Gastrocnemius medialis (tissue), 4 donors: Measurements from ENCODE around the gene OXA1L. TPM values are rescaled to one million over a fixed set of nuclear protein-coding genes. Genes with fewer than 3 reads are reported as not detected.

ENCODE experiments used
- ATAC-seq, 2 donors: fragments of 150-250 bp; one replicate each; pipeline ENCODE4 v1.9.1; 2016
- DNase-seq, 2 donors: peaks; one replicate each; pipeline ENCODE4 v3.0.0-alpha.2; 2019
- H3K27ac ChIP-seq, 4 donors: fragments of 200-600 bp; sonication (generic); 1 replicate in 1 of 4; 2 replicates in 3 of 4; pipeline ENCODE4 v1.5.1; 2016 to 2018; ENCODE audit warnings: mild to moderate bottlenecking in 2 of 4, moderate library complexity in 1 of 4
- H3K27me3 ChIP-seq, 3 donors: fragments of 200-600 bp; sonication (generic) in 2 of 3; 1 replicate in 1 of 3; 2 replicates in 2 of 3; pipeline versions ENCODE4 v1.5.1 to v1.6.0; 2016 to 2019; ENCODE audit warnings: mild to moderate bottlenecking in 1 of 3, moderate library complexity in 1 of 3
- H3K36me3 ChIP-seq, 2 donors: fragments of 200-600 bp; sonication (generic) in 1 of 2; one replicate each; pipeline ENCODE4 v1.5.1; 2017 to 2018
- H3K4me1 ChIP-seq, 2 donors: fragments of 200-600 bp; sonication (generic) in 1 of 2; one replicate each; pipeline ENCODE4 v1.5.1; 2016 to 2017; ENCODE audit warnings: mild to moderate bottlenecking in 2 of 2
- H3K4me3 ChIP-seq, 4 donors: fragments of 200-600 bp; sonication (generic) in 3 of 4; 1 replicate in 1 of 4; 2 replicates in 3 of 4; pipeline ENCODE4 v1.5.1; 2016 to 2019; ENCODE audit warnings: mild to moderate bottlenecking in 2 of 4
- H3K9me3 ChIP-seq, 3 donors: fragments of 200-600 bp; sonication (generic) in 2 of 3; 1 replicate in 1 of 3; 2 replicates in 2 of 3; pipeline ENCODE4 v1.5.1; 2016 to 2019
- CTCF ChIP-seq, 5 experiments: fragments of 450-650 bp in 3 of 5; fragments of 200-600 bp in 2 of 5; sonication (generic) in 2 of 5; IDR thresholded peaks in 4 of 5; conservative IDR thresholded peaks in 1 of 5; 1 replicate in 4 of 5; 2 replicates in 1 of 5; pipeline ENCODE4 v1.5.1; 2016 to 2019; ENCODE audit warnings: antibody characterized with exemption in 5 of 5, mild to moderate bottlenecking in 3 of 5, moderate library complexity in 3 of 5
- POLR2A ChIP-seq, 2 donors: fragments of 450-650 bp; IDR thresholded peaks; one replicate each; pipeline ENCODE4 v1.6.1; 2017; ENCODE audit warnings: antibody characterized with exemption in 2 of 2, mild to moderate bottlenecking in 2 of 2, moderate library complexity in 2 of 2
- in situ Hi-C, 4 donors: fragments of 200-750 bp; cut with MboI; loops; one replicate each; pipeline versions ENCODE4 v1.15.0 to v1.8.0; 2017; ENCODE audit warnings: low sequenced_read_pairs in 4 of 4
- intact Hi-C: fragments of 100-400 bp; cut with DNase I; formaldehyde crosslinking; loops from one replicate; pipeline ENCODE4 v1.15.1; 2023; ENCODE audit warnings: low total_unique reads
- total RNA-seq, 4 donors: library from RNA; depleted of rRNA; stranded (reverse); fragments of >200 nt; gene quantifications; one replicate each; pipeline versions ENCODE4 v1.1.0 to v1.2.3, GENCODE V29; 2016

OXA1L gene
- total RNA-seq, 4 donors from 2014 or later = 83.5 to 135 (median 114) TPM

DNA sequence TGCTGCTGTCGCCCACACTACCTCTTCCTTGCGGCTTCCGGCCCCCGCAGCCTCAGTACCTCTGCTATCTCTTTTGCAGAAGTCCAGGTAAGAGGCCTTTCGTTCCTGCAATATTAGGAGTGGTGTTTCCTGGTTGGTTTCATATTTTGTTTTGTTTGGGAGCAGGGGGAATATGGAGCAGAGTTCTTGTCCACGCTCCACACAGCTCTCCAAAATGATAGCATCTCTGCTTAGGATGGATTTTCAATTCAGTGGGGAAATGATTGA is 768 bp downstream of the OXA1L start:
- Histone ChIP-seq H3K9me3 (no peaks in the 10 kb centered on the region), H3K36me3 (peaks cover 0 to 44% of the 10 kb centered on the region in 2 donors), H3K4me3 (peak overlapping the region; percentile 73 to 96 (median 84)), H3K27me3 (no peaks in the 10 kb centered on the region), H3K27ac (peak overlapping the region; percentile 84 to 94 (median 92)), H3K4me1 (peaks cover 16 to 19% of the 10 kb centered on the region in 2 donors)
- TF ChIP-seq POLR2A (IDR thresholded peaks at IDR 0.05) (no peak), CTCF (IDR thresholded peaks at IDR 0.05 in 4 of 5, conservative IDR thresholded peaks at IDR 0.05 in 1 of 5) (no peak)
- intact Hi-C loops = loop anchor here (5.0 to 10.0 kb wide), 2 partner anchors 210 to 558 kb away; partner anchors contain the start of gene PABPN1
- ATAC-seq (no peak), DNase-seq (no peak)
- in situ Hi-C loops = loop anchor here in 1 of 4 donors (10.0 kb wide), 1 partner anchor 172 kb away; the partner anchor contains the start of gene ABHD4

DNA sequence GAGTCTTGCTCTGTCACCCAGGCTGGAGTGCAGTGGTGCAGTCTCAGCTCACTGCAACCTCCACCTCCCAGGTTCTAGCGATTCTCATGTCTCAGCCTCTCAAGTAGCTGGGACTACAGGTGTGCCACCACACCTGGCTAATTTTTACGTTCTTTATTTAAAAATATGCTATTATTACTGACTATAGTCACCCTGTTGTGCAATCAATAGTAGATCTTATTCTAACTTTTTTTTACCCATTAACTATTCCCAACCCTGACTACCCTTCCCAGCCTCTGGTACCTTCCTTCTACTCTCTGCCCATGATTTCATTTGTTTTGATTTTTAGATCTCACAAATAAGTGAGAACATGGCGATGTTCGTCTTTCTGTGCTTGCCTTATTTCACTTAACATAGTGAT is 2.5 kb downstream of the OXA1L start:
- no peak for ATAC-seq
- Histone ChIP-seq H3K27ac (no peak overlapping the region), H3K36me3 (peaks cover 0 to 58% of the 10 kb centered on the region in 2 donors), H3K4me1 (peaks cover 16 to 19% of the 10 kb centered on the region in 2 donors), H3K27me3 (no peaks in the 10 kb centered on the region), H3K4me3 (no peak overlapping the region), H3K9me3 (no peaks in the 10 kb centered on the region)
- intact Hi-C loops (loop anchor here (5.0 to 10.0 kb wide), 2 partner anchors 212 to 556 kb away; partner anchors contain the start of gene PABPN1), in situ Hi-C loops (loop anchor here in 1 of 4 donors (10.0 kb wide), 1 partner anchor 174 kb away; the partner anchor contains the start of gene ABHD4)
- no peak for TF ChIP-seq POLR2A (IDR thresholded peaks at IDR 0.05)
- TF ChIP-seq CTCF (IDR thresholded peaks at IDR 0.05 in 4 of 5, conservative IDR thresholded peaks at IDR 0.05 in 1 of 5) = no peak
- DNase-seq = no peak

DNA sequence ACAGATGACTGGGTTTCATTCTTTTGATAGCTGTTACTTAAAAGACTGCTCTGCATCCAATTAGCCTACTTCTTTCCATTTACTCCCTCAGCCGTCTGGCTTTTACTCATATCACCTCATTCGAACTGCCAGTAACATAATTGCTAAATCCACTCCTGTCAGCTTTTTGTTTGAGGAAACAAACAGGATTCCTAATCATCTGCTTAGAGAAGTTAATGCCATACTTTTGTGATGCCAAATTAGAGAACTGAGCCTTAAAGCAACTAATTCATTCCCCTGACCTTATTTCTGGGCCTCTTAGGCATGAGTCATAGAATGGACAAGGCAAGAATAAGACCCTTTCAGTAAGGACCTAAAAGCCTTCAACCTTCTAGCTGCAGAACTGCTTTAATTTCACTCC is 2.9 kb downstream of the OXA1L start:
- Histone ChIP-seq H3K9me3 (no peaks in the 10 kb centered on the region), H3K27ac (no peak overlapping the region), H3K4me3 (no peak overlapping the region), H3K27me3 (no peaks in the 10 kb centered on the region), H3K4me1 (peaks cover 16 to 19% of the 10 kb centered on the region in 2 donors), H3K36me3 (peaks cover 0 to 58% of the 10 kb centered on the region in 2 donors)
- intact Hi-C loops (loop anchor here (5.0 to 10.0 kb wide), 2 partner anchors 212 to 555 kb away; partner anchors contain the start of gene PABPN1), in situ Hi-C loops (loop anchor here in 1 of 4 donors (10.0 kb wide), 1 partner anchor 175 kb away; the partner anchor contains the start of gene ABHD4)
- DNase-seq (no peak), ATAC-seq (no peak)
- no peak for TF ChIP-seq CTCF (IDR thresholded peaks at IDR 0.05 in 4 of 5, conservative IDR thresholded peaks at IDR 0.05 in 1 of 5)
- no peak for TF ChIP-seq POLR2A (IDR thresholded peaks at IDR 0.05)

- TF ChIP-seq CTCF (IDR thresholded peaks at IDR 0.05 in 4 of 5, conservative IDR thresholded peaks at IDR 0.05 in 1 of 5) (no peak), POLR2A (IDR thresholded peaks at IDR 0.05) (no peak)
- intact Hi-C loops (no loop called here), in situ Hi-C loops (no loop called here)
- Histone ChIP-seq H3K4me3 (no peak overlapping the region), H3K27me3 (no peaks in the 10 kb centered on the region), H3K36me3 (peaks cover 0 to 58% of the 10 kb centered on the region in 2 donors), H3K9me3 (no peaks in the 10 kb centered on the region), H3K4me1 (peaks cover 16 to 19% of the 10 kb centered on the region in 2 donors), H3K27ac (no peak overlapping the region)
- DNase-seq (no peak), ATAC-seq (no peak)
Observed at GRCh38 chr14:22770481-22771187, 4.1 kb downstream of the OXA1L start.
